Suppressor macrophage treated with lipopolysaccharide for 4 hours (primary cell): ENCODE results near the gene SCAMP5.

Experiments used
- DNase-seq: peaks from one replicate; pipeline ENCODE4 v3.0.0-alpha.2; 2020

The SCAMP5 gene

GRCh38 chr15:75023872-75024636 lies 28.7 kb downstream of the SCAMP5 start:
- DNase-seq, result peak; percentile 68

- DNase-seq, result peak; percentile 50
Observed at GRCh38 chr15:75025107-75025506, 29.7 kb downstream of the SCAMP5 start.

- no peak for DNase-seq
Observed at GRCh38 chr15:75025548-75026260, 30.3 kb downstream of the SCAMP5 start.

GRCh38 chr15:75027551-75027950 lies 32.2 kb downstream of the SCAMP5 start:
- no peak for DNase-seq

- DNase-seq, result no peak
Observed at GRCh38 chr15:75028991-75029377, 33.6 kb downstream of the SCAMP5 start.

- DNase-seq, result peak; percentile 97
Observed at GRCh38 chr15:75029378-75030022, 34.1 kb downstream of the SCAMP5 start.

GRCh38 chr15:75030023-75030413 lies 34.7 kb downstream of the SCAMP5 start:
- peak; percentile 56 for DNase-seq

- DNase-seq, result no peak
Observed at GRCh38 chr15:75030424-75030823, 35.1 kb downstream of the SCAMP5 start.

- peak; percentile 35 for DNase-seq
Observed at GRCh38 chr15:75031848-75032247, 36.5 kb downstream of the SCAMP5 start.

GRCh38 chr15:75032395-75032794 lies 37.0 kb downstream of the SCAMP5 start:
- DNase-seq, result peak; percentile 35

GRCh38 chr15:75033809-75034208 lies 38.4 kb downstream of the SCAMP5 start:
- no peak for DNase-seq

- peak; percentile 73 for DNase-seq
Observed at GRCh38 chr15:75034615-75035014, 39.3 kb downstream of the SCAMP5 start.

GRCh38 chr15:75036212-75036616 lies 40.9 kb downstream of the SCAMP5 start:
- no peak for DNase-seq

GRCh38 chr15:75037685-75038084 lies 42.3 kb downstream of the SCAMP5 start:
- no peak for DNase-seq

- no peak for DNase-seq
Observed at GRCh38 chr15:75038231-75038630, 42.9 kb downstream of the SCAMP5 start.

GRCh38 chr15:75042730-75043508 lies 47.6 kb downstream of the SCAMP5 start:
- DNase-seq, result peak; percentile 89

GRCh38 chr15:75043509-75044257 lies 48.3 kb downstream of the SCAMP5 start:
- peak; percentile 95 for DNase-seq

- DNase-seq, result no peak
Observed at GRCh38 chr15:75044258-75044878, 49.0 kb downstream of the SCAMP5 start.

GRCh38 chr15:75045332-75046015 lies 50.1 kb downstream of the SCAMP5 start:
- no peak for DNase-seq

GRCh38 chr15:75048394-75048793 lies 53.0 kb downstream of the SCAMP5 start:
- no peak for DNase-seq

- no peak for DNase-seq
Observed at GRCh38 chr15:75049392-75049791, 54.0 kb downstream of the SCAMP5 start.
